T-helper 2 cell treated with Interferon-gamma antibody and Interleukin-4, amounts not matched to agents 5 μg/mL and 100 μg/mL, for 36 hours (primary cell): ENCODE results near the gene LRRFIP1.

Experiments
- DNase-seq: peaks from one replicate; pipeline ENCODE4 v3.0.0; 2021; ENCODE audit warnings: low spot score
- H3K27ac Mint-ChIP-seq: one replicate; pipeline ENCODE4 v1.8.0; 2021; ENCODE audit warnings: mild to moderate bottlenecking, mixed read lengths
- H3K27me3 Mint-ChIP-seq: one replicate; pipeline ENCODE4 v1.8.0; 2021; ENCODE audit warnings: low read depth, mixed read lengths
- H3K36me3 Mint-ChIP-seq: one replicate; pipeline ENCODE4 v1.8.0; 2021; ENCODE audit warnings: low read depth, mixed read lengths
- H3K4me1 Mint-ChIP-seq: one replicate; pipeline ENCODE4 v1.8.0; 2021; ENCODE audit warnings: low read depth, mixed read lengths
- H3K4me3 Mint-ChIP-seq: one replicate; pipeline ENCODE4 v1.8.0; 2022; ENCODE audit warnings: mild to moderate bottlenecking, moderate library complexity, mixed read lengths
- H3K9me3 Mint-ChIP-seq: one replicate; pipeline ENCODE4 v1.8.0; 2021; ENCODE audit warnings: mixed read lengths

LRRFIP1 gene

DNA sequence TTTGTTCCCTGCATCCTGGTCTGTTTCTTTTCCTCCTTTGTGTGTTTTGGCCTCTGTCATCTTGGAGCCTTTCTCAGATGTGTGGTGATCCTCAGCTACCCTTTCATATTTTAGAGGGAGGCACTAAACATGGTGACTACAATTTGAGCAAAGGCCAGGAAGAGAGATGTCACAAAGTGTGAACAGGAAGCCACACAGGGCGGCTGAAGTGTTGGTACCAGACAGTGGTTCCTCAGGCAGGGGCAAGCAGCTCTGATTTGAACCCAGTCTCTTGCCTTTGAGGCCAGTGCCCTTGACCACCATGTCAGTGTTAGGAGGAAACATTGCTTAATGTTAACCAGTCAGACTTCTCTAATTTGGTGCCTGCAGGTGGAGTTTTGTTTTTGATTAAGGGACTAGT, 9.2 kb downstream of the LRRFIP1 start:
- no peak for DNase-seq
- H3K4me3 Mint-ChIP-seq: no peak overlapping the region
- peaks cover 16% of the 10 kb centered on the region for H3K27me3 Mint-ChIP-seq
- no peak overlapping the region for H3K27ac Mint-ChIP-seq
- peaks cover 10% of the 10 kb centered on the region for H3K9me3 Mint-ChIP-seq
- H3K4me1 Mint-ChIP-seq: peaks cover 5% of the 10 kb centered on the region
- H3K36me3 Mint-ChIP-seq: no peaks in the 10 kb centered on the region

DNA sequence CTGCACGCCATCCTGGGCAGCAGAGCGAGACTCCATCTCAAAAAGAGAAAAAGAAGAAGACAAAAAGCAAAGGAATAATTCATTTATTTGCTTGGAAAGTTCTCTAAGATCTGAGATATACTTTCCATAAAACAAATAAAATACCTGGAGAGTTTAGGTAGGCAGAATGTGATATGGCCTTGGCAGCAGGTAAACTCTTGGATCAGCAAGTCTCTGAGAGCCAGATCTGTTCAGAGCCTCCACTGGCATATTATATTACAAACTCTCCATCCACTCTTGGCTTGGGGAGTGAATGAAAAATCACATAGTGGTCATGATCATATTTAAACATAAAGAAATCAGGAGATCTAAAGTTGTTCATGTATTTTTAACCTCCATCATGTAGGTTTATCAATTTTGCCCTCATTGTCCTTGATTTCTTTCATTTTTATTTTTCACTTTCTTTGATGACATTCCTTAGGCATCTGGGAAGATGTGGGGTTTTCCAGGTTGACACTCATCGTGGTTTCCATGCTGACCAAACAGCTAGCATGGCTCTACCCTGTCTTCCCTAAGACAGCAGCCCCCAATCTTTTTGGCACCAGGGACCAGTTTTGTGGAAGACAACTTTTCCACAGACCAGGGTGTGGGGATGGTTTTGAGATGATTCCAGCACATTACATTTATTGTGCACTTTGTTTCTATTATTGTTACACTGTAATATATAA, 10.2 kb downstream of the LRRFIP1 start:
- no peak overlapping the region for H3K27ac Mint-ChIP-seq
- no peak for DNase-seq
- peaks cover 5% of the 10 kb centered on the region for H3K4me1 Mint-ChIP-seq
- H3K27me3 Mint-ChIP-seq: peaks cover 16% of the 10 kb centered on the region
- H3K9me3 Mint-ChIP-seq: peaks cover 10% of the 10 kb centered on the region
- H3K36me3 Mint-ChIP-seq: no peaks in the 10 kb centered on the region
- no peak overlapping the region for H3K4me3 Mint-ChIP-seq

DNA sequence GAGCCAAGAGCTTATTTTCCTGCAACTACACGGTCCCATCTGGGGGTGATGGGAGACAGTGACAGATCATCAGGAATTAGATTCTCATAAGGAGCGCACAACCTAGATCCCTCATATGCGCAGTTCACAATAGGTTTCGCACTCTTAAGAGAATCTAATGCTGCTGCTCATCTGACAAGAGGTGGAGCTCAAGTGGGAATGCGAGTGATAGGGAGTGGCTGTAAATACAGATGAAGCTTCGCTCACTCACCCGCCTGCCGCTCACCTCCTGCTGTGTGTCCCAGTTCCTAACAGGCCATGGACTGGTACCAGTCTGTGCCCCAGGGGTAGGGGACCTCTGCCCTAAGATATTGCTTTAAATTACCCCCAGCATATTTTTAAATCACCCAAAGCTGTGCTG, 10.8 kb downstream of the LRRFIP1 start:
- Mint-ChIP-seq H3K4me3 (no peak overlapping the region), H3K4me1 (peaks cover 5% of the 10 kb centered on the region), H3K27me3 (peaks cover 16% of the 10 kb centered on the region), H3K9me3 (peaks cover 10% of the 10 kb centered on the region), H3K27ac (no peak overlapping the region), H3K36me3 (no peaks in the 10 kb centered on the region)
- no peak for DNase-seq

DNA sequence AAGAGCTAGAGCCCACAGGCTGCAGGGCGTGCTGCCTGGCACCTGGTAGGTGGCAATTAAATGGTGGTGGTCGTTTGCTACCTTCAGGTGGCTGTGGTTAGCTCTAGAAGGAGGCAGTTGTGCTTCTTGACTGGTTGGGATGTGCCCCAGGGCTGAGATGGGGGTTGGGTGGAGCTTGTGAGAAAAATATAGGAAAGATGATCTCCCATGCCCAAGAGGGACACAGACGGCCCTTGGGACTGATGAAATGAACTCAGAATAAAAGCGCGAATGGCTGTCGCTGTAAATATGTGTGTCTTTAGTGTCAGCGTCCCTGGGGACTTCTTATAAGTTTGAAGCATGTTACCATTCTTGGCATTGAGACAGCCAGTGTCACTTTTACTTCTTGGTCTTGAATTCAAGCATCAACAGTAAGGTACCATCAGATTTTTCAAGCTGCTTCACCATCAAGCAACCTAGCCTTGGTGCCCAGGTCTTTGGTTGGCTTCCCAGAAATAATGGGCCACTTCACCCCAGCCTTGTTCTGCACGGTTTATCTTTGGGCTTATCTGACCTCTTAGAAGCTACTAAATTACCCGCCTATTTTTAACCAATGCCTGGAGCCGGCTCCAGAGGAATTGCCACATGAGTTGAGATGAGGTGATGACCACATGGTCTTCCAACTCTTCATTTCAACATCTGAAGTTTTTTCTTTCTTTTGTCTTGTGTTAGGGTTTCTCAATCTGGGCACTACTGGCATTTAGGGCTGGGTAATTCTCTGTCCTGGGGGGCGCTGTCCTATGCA, 11.9 kb downstream of the LRRFIP1 start:
- Mint-ChIP-seq H3K27ac (no peak overlapping the region), H3K4me1 (peaks cover 5% of the 10 kb centered on the region), H3K36me3 (no peaks in the 10 kb centered on the region), H3K27me3 (peaks cover 18% of the 10 kb centered on the region), H3K9me3 (peaks cover 10% of the 10 kb centered on the region), H3K4me3 (no peak overlapping the region)
- no peak for DNase-seq

- H3K27me3 Mint-ChIP-seq: peaks cover 16% of the 10 kb centered on the region
- no peak overlapping the region for H3K4me3 Mint-ChIP-seq
- peaks cover 5% of the 10 kb centered on the region for H3K4me1 Mint-ChIP-seq
- DNase-seq: no peak
- no peaks in the 10 kb centered on the region for H3K36me3 Mint-ChIP-seq
- peaks cover 8% of the 10 kb centered on the region for H3K9me3 Mint-ChIP-seq
- H3K27ac Mint-ChIP-seq: no peak overlapping the region
Observed at GRCh38 chr2:237639836-237640220, 12.4 kb downstream of the LRRFIP1 start.

DNA sequence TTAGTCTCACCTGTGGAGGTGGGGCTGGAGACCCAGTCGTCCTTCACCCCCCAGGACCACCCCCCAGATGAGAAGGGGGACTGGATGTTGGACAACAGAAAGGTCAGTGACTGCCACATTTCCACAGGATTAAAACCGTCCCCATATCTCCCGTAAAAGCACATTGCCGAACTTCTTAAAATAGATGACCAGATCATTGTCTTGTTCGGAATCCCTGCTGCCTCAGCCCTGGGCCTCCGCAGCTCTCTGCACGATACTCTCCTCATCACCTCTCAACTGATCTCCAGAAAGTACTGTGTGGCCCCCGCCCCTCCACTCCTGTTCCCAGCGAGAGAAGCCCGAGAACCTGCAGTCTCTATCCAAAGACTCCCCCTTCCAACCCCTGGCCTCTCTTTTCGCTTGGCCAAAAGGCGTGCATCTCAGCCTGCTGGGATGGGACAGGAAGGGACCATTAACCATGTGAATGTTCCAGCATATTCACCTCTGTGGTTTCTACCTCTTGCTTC, 13.2 kb downstream of the LRRFIP1 start:
- H3K9me3 Mint-ChIP-seq: peaks cover 5% of the 10 kb centered on the region
- no peaks in the 10 kb centered on the region for H3K36me3 Mint-ChIP-seq
- peaks cover 17% of the 10 kb centered on the region for H3K27me3 Mint-ChIP-seq
- no peak overlapping the region for H3K4me3 Mint-ChIP-seq
- H3K4me1 Mint-ChIP-seq: peaks cover 5% of the 10 kb centered on the region
- no peak overlapping the region for H3K27ac Mint-ChIP-seq
- DNase-seq: no peak

- Mint-ChIP-seq H3K27ac (no peak overlapping the region), H3K9me3 (no peaks in the 10 kb centered on the region), H3K4me3 (no peak overlapping the region), H3K27me3 (peaks cover 8% of the 10 kb centered on the region), H3K4me1 (no peaks in the 10 kb centered on the region), H3K36me3 (no peaks in the 10 kb centered on the region)
- no peak for DNase-seq
Observed at GRCh38 chr2:237642038-237642734, 14.8 kb downstream of the LRRFIP1 start.

- no peak for DNase-seq
- no peaks in the 10 kb centered on the region for H3K36me3 Mint-ChIP-seq
Observed at GRCh38 chr2:237643066-237643465, 15.7 kb downstream of the LRRFIP1 start.

DNA sequence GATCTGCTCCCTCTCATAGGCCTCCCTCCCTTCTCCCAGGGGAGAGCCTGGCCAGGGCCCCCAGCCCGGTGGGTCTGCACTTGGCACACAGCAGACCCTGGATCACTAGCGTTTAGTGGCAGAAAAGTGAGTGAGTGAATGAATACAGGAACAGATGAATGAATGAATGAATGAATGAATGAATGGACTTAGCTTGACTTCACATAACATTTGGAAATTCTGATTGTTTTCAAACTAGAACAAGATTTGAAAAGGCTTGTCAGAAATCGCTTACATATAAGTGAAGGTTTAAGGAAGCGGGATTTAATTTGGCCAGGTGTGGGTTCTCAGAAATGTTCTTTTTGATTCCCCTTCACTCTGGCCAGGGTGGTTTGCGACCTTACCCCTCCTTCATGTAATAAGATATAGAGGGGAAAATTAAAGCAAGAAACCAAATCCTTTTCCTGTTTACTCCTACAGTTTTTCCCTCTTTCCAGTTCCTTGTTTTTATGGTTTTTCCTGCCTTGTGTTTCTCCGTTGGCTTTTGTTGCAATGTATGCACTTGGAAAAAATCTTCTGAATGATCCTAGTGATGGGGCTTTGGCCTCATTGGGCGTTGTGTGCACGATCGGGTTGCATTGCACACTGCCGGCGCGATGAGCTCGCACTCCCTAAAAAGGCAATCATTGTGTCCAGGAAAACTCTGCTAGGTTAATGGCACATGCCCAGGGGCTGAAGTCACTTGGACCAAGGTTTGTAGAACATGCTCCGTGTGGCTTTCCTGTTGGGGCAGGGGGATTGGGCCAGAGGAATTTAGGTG, 16.4 kb downstream of the LRRFIP1 start:
- DNase-seq: no peak
- H3K27ac Mint-ChIP-seq: no peak overlapping the region
- H3K36me3 Mint-ChIP-seq: no peaks in the 10 kb centered on the region
- peaks cover 6% of the 10 kb centered on the region for H3K27me3 Mint-ChIP-seq
- H3K4me3 Mint-ChIP-seq: no peak overlapping the region
- no peaks in the 10 kb centered on the region for H3K4me1 Mint-ChIP-seq
- no peaks in the 10 kb centered on the region for H3K9me3 Mint-ChIP-seq

More at GRCh38 chr2:237643066-237643465, 15.7 kb downstream of the LRRFIP1 start:
- H3K27me3 Mint-ChIP-seq: peaks cover 8% of the 10 kb centered on the region
- no peak overlapping the region for H3K4me3 Mint-ChIP-seq
- no peaks in the 10 kb centered on the region for H3K9me3 Mint-ChIP-seq
- no peaks in the 10 kb centered on the region for H3K4me1 Mint-ChIP-seq
- H3K27ac Mint-ChIP-seq: no peak overlapping the region

DNA sequence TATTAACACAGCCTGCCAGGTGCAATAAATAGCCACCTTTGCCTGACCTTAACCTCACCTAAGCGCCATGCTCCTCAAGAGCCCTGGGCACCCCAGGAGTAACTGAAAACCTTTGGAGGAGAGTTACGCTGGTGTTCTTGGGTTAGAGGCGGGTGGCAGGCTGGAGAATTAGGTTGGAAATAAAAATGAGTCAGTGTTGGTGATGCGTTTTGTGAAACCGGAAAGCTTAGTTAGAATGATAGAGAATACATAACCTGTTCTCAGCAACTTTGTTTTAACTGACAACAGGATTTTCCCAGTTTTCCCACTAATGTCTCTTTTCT, 17.0 kb downstream of the LRRFIP1 start:
- no peaks in the 10 kb centered on the region for H3K9me3 Mint-ChIP-seq
- H3K4me3 Mint-ChIP-seq: no peak overlapping the region
- peaks cover 6% of the 10 kb centered on the region for H3K27me3 Mint-ChIP-seq
- H3K27ac Mint-ChIP-seq: no peak overlapping the region
- H3K4me1 Mint-ChIP-seq: no peaks in the 10 kb centered on the region
- no peaks in the 10 kb centered on the region for H3K36me3 Mint-ChIP-seq
- no peak for DNase-seq

GRCh38 chr2:237645261-237645660, 17.9 kb downstream of the LRRFIP1 start:
- Mint-ChIP-seq H3K4me3 (no peak overlapping the region), H3K36me3 (no peaks in the 10 kb centered on the region), H3K27ac (no peak overlapping the region), H3K27me3 (peaks cover 6% of the 10 kb centered on the region), H3K9me3 (no peaks in the 10 kb centered on the region), H3K4me1 (no peaks in the 10 kb centered on the region)
- DNase-seq: no peak

DNA sequence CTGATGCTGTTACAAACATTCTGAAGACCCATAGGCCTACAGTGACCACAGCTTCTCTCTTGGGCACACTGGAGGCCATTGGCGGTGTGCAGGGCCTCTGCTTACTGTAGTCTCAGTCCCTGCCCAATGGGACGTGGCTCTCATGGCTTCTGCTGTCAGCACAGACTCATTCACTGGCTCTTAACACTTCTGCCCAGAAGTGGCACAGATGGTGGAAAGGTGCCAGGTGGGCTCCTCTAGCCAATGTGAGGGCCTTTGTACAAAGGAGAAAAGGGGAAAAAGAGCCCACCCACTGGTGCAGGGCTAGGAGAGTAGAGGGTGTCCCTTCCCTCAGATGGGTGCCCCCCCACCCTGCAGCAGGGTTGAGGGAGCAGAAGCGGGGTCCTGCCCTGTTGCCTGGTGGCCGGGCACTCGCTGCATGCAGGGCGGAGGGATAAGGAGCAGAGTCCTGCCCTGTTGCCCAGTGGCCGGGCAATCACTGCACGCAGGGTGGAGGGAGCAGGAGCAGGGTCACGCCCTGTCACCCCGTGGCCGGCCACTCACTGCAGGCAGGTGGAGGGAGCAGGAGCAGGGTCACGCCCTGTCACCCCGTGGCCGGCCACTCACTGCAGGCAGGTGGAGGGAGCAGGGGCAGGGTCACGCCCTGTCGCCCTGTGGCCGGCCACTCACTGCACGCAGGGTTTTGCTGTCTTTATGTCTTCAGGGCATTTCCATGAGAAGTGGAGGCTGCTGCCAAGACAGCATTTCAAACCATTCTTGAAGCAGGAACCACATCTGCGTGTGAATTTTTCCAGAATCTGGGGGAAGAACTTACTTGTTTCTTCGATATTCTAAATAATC, 20.0 kb downstream of the LRRFIP1 start:
- Mint-ChIP-seq H3K27me3 (peaks cover 9% of the 10 kb centered on the region), H3K4me1 (no peaks in the 10 kb centered on the region), H3K36me3 (no peaks in the 10 kb centered on the region), H3K4me3 (no peak overlapping the region), H3K27ac (no peak overlapping the region), H3K9me3 (no peaks in the 10 kb centered on the region)
- no peak for DNase-seq

GRCh38 chr2:237648016-237648381, 20.6 kb downstream of the LRRFIP1 start:
- no peak overlapping the region for H3K4me3 Mint-ChIP-seq
- peaks cover 10% of the 10 kb centered on the region for H3K27me3 Mint-ChIP-seq
- H3K9me3 Mint-ChIP-seq: no peaks in the 10 kb centered on the region
- no peak overlapping the region for H3K27ac Mint-ChIP-seq
- H3K4me1 Mint-ChIP-seq: no peaks in the 10 kb centered on the region
- no peaks in the 10 kb centered on the region for H3K36me3 Mint-ChIP-seq
- DNase-seq: no peak
